Right lung (tissue), 5 donors: ENCODE results near the gene LIMA1. TPM values are rescaled to one million over a fixed set of nuclear protein-coding genes. Genes with fewer than 3 reads are reported as not detected.
"Not testable (repeated sequence)": the region's sequence is repeated elsewhere in the genome, so short reads cannot be mapped to it uniquely, and the experiment has no call there.

ENCODE experiments used
- DNase-seq, 2 donors: peaks; one replicate each; pipeline ENCODE4 v3.0.0-alpha.2; 2013
- polyA plus RNA-seq, 5 donors: library from polyadenylated mRNA; unstranded; fragments of 120-200 nt; gene quantifications; one replicate each; pipeline versions ENCODE4 v1.2.1 to v1.2.3, GENCODE V29; 2013; ENCODE audit warnings: inconsistent platforms in 1 of 5, low replicate concordance in 1 of 5; ENCODE audit not compliant: insufficient read length in 5 of 5, insufficient read depth in 1 of 5

Gene LIMA1
- polyA plus RNA-seq, 5 donors, result 63.3 to 98.3 (median 84.1) TPM

DNA sequence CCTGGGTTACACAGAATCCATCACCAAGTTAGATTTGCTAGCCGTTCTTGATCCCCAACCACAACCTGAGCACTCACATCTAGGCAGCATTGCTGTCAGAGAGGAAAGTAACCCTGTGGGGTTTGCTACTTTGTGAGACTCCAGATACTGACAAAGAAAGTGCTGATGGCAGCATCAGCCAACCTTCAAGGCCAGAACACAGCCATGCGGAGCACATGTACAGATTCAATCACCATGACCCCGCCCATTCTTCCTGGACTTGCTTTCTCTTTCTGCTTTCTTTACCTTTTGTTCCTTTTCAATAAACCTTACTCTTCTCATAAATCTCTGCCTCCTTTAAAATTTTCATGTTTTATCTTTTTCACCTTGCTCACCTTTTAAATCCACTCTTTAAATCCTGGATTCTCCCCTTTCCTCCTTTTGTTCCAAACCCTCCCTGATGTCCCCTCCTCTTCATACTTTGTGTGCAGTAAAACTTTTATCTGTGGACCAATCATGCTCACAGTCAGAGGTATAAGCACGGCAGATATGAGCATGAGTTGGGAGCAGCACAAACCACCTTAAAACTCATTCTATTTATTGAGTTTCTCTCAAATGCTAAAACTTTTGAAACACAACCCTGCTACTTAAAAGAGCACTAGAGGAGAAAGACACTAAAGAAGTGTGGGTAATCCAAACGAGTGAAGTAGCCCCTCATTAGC, 94.3 kb downstream of the LIMA1 start:
- DNase-seq, result no peak

DNA sequence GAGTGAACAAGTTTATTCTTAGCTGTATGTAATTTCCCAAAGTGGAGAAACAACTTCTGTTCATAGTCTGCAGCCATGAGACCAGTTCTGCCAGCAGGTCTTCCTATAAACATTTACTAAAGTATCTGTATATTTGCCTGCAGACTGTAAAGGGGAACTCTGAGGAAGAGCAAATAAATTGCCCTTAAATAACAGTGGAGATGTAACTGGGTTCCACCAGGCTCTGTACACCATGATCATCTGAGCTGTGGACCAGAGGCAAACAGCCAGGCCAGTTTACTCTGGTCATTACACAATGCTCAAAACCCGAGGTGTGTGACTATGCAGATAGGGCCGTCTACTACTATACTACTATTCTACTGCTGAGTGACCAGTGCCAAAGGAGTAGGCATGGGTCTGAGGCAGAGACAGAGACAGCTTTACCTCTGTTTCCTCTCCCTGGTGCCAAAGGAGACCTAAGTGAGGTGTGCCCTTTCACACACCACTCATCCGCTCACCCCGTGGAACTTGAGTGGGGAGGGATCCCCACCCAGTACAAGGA, 95.0 kb downstream of the LIMA1 start:
- DNase-seq, result no peak

DNA sequence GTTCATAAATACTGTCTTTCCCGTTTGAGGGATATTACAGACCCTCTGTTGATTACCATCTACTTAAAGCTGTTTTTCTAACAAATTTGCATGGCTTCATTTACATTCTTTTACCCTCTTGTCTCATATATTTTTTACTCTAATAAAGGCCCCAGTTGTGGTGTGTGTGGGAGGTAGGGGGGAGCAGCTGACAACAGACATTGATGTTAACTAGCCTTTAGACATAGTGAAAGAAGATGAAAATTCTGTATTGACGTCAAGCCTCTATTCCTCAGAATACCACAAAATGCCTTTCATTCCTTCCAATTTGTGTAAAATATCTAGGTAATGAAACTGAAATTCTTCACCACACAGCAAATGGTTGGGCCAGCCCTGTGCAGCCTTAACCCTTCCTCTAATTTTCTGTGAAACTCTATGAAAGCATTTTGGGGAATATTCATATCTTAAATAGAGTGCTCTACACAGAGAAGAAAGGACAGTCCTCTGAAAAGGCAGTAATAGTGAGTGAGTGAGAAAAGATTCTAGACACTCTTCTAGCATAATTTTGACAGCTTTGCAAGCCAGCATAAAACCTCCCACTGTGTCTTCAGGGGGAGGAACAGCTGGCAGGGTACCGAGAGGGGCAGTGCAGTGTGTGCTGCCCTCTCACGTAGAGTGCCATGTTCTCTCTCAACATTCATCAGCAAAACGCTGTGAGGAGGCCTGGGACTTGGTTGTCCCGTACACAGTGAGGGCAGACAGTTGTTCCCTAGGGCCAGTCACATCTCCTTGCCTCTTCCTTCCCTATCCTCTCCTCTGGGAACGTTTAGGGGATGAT, 96.0 kb downstream of the LIMA1 start:
- DNase-seq, result no peak

DNA sequence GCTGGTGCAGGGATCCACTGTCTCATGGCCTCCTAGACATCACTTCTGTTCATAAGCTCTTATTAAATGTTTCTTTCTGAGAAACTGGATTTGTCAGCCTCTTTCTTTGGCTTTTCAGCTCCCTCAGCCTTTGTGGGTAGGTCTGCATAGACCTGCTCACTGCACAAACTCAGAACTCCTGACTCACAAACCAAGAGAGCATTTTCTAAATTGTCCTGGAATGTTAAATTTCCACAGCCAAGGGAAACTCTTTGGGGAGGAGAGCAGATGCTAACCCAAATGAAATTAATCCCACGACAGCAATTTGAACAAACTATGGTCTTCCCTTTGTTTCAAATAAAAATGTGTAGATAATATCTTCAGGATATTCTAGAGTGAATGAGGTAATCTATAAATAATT, 96.6 kb downstream of the LIMA1 start:
- DNase-seq, result no peak

- DNase-seq, result no peak
Observed at GRCh38 chr12:50185970-50186663, 97.2 kb downstream of the LIMA1 start.

- DNase-seq, result no peak
Observed at GRCh38 chr12:50185301-50185895, 97.9 kb downstream of the LIMA1 start.

DNA sequence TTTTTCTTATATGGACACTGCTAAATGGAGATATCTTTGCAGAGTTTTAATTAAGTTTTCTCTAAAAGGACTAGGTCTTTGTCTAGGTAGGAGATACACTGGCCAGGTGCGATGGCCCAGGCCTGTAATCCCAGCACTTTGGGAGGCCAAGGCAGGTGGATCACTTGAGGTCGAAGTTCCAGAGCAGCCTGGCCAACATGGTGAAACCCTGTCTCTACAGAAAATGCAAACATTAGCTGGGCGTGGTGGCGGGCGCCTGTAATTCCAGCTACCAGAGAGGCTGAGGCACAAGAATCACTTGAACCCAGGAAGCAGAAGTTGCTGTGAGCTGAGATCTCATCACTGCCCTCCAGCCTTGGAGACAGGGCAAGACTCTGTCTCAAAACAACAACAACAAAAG, 99.1 kb downstream of the LIMA1 start:
- no peak for DNase-seq

DNA sequence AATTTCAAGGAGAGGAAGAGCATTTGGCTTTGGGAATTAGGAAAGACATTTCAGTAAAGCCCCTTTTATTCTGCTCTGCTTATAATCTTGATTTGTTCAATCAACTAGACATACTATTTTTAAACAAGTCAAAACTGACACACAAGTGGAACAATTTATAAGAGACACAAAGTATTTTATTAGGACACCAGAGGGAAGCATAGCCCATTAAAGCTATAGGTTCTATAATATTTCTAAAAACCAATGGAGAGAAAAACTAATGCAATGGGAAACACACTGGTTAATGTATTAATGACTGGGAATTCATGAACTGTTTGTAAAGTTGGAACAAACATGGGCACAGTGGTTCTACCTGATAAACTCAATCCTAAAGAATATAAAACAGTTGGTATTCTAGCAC, 100.9 kb downstream of the LIMA1 start:
- no peak for DNase-seq

DNA sequence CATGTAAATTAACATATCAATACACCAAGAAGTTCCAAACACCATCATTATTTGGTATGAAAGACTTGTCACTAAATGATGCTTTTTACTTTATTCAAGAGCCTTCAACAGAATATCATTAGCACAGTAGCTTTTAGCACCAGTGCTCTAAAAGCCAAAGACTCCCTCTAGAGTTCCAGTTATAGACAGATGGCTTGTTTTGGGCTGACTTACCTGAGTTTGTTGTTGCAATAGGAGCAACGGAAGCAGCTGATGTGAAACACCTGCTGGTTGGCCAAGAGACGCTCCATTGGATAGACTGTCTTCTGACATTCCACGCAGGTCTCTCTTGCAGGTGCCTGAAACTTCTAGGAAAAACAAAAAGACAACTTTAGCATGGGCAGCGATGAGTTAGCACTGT, 101.6 kb downstream of the LIMA1 start:
- DNase-seq, result no peak

DNA sequence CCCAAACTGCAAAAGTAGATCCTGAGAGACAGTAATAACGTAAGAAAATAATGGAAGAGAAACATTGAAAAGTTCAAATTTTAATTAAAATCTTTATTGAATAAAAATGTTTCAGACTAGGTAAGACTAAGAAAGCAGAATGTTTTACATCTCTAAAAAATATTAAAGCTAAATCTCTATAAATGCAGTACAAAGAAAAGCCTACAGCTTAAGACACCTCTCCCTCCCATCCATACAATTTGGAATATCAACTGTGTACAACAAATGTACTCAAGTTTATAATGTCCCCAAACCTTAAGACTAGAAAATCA, 107.6 kb downstream of the LIMA1 start:
- no peak for DNase-seq

DNA sequence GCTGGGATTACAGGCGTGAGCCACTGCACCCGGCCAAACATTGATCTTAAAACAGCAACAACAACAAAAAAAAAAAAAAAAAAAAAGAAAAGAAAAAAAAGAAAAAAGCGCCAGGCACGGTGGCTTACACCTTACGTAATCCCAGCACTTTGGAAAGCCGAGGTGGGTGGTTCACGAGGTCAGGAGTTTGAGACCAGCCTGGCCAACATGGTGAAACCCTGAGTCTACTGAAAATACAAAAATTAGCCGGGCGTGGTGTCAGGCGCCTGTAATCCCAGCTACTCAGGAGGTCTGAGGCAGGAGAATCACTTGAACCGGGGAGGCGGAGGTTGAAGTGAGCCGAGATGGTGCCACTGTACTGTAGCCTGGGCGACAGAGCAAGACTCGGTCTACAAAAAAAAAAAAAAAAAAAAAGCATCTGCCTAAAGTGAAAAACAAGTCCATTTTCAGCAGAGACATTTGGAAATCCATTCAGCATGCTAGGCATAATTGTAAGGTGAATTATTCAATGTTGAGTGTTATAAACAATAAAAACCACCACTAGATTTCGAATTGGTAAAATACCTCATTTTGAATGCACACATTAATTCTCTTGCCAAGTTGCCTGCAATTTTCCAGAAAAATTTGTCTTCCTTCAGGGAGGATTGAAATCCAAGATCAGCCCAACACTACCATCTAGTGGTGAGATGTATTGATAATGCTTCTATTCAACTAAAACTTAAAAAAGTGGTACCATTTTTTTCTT, 108.2 kb downstream of the LIMA1 start:
- peak; percentile 57 to 79 for DNase-seq

DNA sequence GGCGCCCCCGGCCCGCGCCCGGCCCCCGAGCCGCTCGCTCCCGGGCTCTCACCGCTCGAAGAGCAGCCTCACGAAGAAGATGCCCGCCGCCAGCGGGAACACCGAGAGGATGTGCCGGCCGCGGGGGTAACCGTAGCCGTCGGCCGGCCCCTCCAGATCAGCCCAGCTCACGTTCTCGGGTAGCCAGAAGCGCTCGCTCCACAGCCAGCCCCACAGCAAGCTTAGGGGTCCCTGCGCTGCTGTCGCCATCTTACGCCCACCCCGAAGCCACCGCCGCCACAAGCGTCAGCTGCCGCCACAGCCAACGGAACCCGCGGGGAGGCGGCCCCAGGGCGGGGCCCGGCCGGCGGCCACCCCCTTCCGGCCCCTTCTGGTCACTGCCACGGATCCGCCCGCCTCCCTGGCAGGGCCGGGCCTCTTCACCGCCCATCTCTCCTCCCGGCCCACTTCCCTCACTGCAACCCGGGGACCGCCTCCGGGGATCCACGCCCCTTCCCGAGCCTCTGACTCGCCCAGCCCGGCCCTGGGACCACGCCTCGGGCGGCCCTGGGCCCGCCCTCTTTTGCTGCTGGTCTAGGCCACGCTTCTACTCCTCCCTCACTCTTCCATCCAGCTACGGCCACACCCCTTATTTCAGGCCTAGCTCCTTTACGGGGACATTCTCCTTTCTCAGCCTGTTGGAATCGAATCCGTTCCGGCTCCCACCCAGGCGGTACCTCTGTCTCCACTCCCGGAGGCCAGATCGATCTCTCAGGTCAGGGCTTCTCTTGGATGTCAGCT, 116.1 kb downstream of the LIMA1 start, which contains the start of gene CERS5:
TSS of gene CERS5 (minus strand) at position 321 of the 780 bp plus-strand sequence. CDS start at position 249, 72 bp downstream.
- peak; percentile 99 for DNase-seq

DNA sequence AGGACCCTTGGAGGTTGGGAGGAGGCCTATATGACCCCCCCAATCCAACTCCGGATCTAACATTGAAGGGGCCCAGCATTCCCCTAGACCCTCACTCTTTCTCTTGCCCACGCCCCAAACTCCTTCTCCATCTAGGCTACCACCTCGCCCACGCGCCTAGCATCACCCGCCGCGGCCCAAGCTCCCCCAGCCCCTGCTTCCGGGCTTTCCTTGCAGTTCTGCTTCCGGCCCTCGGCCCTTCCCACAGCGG, 116.6 kb downstream of the LIMA1 start:
- no peak for DNase-seq

DNA sequence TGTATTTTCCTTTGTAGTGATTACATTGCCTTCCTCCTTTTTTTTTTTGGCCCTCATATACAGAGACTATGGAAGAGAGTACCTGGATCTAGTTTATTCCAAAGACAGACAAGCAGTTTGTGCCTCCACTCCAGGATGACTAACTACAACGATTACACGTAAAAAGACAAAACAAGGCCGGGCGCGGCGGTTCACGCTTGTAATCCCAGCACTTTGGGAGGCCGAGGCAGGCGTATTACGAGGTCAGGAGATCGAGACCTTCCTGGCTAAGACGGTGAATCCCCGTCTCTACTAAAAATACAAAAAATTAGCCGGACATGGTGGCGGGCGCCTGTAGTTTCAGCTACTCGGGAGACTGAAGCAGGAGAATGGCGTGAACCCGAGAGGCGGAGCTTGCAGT, 118.4 kb downstream of the LIMA1 start:
- no peak for DNase-seq

DNA sequence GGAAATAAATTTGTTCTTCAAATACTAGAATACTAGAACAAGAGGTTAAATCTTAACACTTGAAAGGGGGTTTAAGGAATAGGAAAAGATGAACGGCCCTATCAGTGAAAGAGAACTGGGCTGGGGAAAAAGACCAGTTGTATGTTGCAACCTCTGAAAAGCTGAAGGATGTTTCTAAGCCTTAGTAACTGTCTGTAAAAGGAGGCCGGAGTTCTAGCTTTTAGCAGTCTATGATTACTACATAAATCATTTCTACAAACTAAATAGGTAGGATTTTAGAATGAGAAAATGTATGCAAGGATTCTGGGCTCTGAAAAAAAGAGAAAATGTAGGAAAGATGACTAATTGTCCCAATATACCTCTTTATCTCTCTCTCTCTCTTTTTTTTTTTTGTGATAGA, 121.1 kb downstream of the LIMA1 start:
- no peak for DNase-seq

DNA sequence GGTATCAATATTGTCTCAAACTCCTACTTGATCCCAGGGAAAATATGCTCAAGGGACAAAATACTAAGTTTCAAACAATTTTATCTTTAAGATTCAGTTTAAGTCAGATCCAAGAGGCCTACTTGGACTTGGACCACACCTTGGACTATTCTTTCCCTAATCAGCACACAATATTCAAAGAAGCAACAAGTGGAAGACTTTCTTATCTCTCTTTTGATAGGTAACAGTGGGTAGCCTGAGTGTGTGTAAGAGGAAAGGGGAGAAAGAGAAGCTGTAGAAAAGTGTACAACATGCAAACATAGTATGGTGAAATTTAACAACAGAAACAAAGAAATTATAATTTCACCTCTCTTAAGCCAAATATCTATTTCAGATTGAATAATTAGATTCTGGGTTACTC, 122.7 kb downstream of the LIMA1 start:
- no peak for DNase-seq

DNA sequence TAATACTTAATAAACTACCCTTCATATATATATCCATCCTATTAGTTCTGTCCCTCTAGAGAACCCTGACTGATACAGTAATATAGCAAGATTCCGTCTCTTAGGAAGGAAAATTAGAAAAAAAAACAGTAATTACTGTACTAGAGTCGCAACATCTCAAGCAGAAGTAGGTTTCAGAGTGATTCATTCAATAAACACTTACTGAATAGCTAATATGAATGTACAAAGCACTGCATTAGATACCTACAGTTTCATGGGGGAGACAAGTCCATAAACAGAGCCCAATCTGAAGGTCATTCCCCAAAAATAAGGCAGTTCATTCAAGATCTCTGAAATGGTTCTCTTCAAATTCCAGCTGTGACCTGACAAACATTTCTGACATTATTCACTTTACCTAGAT, 126.1 kb downstream of the LIMA1 start:
- DNase-seq, result no peak

DNA sequence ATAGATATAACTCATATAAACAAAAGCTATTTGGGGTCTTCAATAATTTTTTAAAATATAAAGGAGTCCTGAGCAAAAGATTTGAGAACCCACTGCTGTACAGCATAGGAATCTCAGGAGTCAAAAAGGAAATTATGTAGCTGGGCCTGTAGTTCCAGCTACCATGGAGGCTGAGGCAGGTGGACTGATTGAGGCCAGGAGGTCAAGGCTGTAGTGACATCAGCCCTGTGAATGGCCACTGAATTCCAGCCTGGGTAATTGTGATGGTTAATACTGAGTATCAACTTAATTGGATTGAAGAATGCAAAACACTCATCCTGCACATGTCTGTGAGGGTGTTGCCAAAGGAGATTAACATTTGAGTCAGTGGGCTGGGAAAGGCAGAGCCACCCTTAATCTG, 126.7 kb downstream of the LIMA1 start:
- DNase-seq, result no peak

DNA sequence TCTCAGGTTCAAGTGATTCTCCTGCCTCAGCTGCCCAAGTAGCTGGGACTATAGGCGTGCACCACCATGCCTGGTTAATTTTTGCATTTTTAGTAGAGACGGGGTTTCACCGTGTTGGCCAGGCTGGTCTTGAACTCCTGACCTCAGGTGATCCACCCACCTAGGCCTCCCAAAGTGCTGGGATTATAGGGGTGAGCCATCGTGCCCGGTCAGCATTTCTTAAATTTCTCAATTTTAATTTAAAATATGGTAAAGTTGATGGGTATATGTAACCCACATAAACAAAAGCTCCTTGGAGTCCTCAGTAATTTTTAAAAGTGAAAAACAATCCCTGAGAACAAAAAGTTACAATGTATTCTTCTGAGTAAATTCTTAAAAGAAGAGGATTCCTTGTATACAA, 128.4 kb downstream of the LIMA1 start:
- DNase-seq, result not testable (repeated sequence)

DNA sequence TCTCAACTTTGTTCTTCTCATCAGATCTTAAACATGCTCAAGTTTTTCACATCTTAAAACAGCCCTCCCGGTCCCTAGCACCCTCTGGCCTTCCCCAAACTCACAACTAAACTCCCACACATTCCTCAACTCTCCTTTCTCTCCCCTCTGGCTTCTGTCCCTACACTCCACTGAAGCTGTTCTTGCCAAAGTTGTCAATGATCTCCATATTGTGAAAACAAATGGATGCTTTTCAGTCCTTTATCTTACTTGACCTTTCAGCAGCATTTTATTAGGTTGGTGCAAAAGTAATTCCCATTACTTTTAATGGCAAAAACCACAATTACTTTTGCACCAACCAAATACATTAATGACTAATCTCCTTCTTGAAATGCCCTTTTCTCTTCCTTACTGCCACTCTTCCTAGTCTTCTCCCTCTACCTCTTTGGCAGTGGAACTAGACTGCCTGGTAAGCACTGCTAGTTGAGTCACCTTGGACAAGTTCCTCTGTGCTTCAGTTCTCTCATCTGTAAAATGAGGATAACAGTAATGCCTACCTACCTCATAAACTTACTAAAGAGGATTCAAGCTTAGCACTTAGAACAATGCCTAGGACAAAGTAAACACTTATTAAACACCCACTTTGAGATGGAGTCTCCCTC, 132.2 kb downstream of the LIMA1 start:
- DNase-seq, result no peak
